Measurements from ENCODE around the gene POMGNT2.
A peak's percentile ranks its signal among the peaks of the same experiment; 100 is the strongest.

The POMGNT2 gene

DNA sequence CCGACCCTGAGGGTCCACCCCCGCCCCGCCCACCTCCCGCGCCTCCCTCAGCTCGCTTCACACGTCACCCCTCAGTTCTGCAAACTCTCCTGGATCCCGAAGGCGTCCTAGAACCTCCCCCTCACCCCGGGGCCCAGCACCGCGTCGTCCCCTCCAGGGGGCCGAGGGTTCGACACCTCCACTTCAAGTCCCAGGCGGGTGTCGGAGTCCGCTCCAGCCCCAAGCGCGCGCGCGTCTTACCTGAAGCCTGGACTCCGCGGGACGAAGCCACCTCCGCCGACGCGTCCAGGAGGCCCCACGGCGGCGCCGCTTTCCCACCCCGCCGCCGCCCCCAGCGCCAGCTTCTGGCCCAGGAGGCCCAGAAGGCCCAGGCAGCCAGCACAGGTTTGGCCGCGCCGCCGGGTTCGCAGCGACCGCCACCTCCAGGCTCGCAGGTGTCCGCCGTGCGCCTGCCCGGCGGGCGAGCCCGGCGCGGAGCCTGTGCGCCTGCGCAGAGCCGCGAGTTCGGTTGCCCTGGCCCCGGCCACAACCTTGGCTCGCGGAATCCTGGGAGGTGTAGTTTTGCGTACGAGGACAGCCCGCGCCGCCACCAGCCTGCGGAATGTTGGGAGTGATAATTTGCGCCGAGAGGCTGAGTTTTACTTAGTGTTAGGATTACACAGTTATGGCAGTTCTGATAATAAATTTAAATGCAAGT lies at the start of gene POMGNT2:
Gene POMGNT2, minus strand, starts transcription at position 484 of the 697 bp plus-strand sequence. CDS start 24,648 bp downstream, outside the sequence.
- peak; percentile 87 for DNase-seq (ENCODE audit: low read depth)

DNA sequence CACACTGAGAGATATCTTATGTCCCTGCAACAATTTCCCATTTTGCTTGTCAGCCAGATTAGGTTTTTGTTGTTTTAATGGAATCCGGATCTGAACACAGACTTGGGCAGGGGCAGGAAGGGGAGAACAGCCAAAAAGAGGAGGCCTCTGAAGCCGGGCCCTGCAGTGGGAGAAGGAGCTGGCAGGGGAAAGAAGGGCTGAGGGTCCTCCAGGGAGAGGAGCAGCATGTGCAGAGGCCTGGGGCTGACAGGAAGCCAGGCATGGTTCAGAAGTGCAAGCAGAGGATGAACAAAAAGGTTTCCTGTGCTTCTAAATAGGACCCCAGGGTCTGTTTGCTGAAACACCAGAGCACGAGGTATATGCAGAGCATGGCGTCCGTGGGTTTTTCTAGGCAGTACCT lies 49.1 kb upstream of the POMGNT2 start:
- DNase-seq (ENCODE audit: low read depth) = no peak

DNA sequence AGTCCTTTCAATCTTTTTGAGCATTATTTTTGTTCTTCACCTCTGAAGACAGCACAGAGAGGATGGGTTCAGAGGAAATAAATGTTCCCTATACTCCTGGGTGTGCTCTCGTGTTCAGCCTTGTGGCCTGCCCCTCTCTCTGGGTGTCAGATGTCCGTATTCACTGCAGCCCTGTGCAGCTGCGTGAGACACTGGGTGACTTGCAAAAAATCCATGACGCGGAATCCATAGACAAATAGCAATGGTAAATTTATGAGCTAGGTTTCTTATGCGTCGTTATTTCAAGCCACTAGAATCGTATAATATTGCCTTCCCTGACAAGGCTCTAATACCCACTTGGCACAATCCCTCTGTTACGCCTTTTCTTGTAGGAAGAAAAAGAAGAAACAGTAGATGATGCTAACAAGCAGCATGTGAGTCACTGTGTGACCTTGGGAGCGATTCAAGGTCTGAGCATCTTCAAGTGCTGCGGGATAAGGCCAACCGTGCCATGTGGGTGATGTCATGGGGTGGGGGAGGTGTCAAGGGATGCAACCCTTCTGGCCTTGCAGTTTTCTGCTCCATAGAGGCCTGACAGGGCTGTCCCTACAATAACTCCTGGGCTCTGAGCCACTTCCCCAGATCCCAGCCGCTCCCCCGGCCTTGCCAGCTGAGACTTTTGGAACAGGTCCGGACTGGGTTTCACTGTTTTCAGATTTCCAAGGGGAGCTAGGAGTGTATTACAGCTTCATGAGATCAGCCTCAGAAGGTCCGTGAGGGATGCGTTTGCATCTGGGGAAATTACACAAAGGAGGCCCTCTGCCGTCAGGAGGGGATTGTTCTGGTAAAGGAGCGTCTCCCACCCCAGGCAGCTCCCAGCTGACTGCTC lies 47.6 kb upstream of the POMGNT2 start:
- peak; percentile 7 for DNase-seq (ENCODE audit: low read depth)

DNA sequence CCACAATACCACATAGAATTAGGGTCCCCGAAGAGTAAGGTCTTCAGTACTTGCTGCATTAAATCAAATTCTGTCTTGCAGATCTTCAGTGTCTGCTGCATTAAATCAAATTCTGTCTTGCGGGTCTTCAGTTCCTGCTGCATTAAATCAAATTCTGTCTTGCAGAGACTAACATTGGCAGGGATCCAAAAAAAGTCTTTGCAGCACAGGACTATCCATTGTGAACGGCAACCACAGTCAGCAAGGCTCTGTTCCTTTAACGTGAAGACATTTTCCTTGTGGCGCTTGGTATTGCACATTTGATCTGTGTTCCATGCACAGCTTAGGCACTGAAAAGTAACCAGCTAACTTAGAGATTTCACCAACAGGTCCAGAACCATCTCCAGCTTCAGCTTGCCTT lies 46.8 kb upstream of the POMGNT2 start:
- no peak for DNase-seq (ENCODE audit: low read depth)

DNA sequence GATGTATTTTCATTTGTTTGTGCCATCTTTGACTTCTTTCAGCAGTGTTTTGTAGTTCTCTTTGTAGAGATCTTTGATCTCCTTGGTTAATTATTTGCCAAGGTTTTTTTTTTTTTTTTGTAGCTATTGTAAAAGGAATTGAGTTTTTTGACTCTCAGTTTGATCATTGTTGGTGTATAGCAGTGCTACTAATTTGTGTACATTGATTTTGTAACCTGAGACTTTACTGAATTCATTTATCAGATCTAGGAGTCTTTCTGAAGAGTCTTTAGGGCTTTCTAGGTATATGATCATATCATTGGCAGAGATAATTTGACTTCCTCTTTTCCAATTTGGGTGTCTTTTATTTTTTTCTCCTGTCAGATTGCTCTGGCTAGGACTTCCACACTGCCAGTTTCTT lies 42.2 kb upstream of the POMGNT2 start:
- DNase-seq (ENCODE audit: low read depth) = no peak

DNA sequence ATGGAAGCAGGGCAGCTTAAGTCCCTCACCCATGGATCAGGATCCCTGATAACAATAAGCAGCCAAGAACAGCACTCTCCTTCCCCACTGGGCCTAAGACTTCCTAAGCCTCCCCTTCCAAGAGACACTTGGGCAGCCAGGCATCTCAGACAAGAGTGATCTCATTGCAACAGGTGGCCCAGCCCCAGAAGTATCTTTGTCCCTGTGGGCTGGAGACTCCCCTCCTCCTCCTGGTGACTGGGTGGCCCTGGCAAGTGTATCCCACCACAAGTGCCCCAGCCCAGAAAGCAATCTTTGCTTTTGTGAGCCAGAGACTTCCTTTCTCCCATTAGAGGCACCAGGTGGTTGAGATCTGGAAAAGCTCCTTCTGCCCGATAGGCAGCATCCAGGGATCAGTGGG lies 40.7 kb upstream of the POMGNT2 start:
- no peak for DNase-seq (ENCODE audit: low read depth)

DNA sequence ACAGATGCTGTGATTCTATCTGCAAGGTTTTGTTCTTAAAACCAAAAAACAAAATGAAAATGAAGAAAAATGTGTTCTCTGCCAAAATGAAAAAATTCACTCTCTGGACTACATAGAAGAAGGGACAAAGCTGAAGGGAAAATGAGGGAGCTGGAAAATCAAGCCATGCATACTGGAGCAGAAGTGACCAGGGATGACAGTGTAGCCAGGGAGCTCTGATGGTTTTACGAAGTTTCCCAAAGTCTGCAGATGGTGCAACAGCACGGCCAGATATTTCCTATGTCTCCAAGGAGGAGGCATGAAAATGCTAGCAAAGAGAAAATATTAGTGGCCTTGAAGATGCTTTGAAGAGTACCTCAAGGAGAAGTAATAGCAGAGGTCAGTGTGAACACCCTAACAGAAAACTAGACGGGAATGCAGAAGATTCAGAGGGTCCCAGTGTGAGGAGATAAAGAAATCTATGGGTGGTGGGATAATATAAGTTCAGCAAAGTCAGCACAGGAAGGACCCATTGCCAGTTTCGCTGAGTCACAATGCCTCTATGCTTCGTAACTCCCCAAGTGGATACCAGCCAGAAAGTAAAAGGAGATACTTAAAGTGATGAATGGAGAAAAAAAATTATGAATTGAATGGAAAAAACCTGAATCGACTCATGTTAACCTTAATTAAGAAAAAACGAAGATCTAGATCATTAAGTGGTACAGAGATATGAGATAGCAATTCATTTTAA lies 39.0 kb upstream of the POMGNT2 start:
- DNase-seq (ENCODE audit: low read depth) = peak; percentile 53

DNA sequence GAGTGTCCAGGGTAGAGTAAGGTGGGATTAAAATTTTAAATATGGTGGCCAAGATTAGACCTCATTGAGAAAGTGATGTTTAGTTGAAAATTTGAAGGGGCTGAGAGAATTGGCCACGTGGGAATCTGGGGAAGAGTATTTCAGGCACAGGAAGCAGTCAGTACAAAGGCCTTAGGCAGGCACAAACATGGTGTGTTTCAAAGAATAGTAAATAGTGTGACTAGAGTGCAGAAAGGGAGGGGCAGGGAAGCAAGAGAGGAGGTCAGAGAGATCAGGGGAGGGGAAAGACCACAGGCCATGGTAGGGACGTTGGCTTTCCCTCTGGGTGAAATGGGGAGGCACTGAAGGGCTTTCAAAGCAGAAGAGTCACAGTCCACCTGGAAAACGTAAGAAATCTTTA lies 36.6 kb upstream of the POMGNT2 start:
- no peak for DNase-seq (ENCODE audit: low read depth)

DNA sequence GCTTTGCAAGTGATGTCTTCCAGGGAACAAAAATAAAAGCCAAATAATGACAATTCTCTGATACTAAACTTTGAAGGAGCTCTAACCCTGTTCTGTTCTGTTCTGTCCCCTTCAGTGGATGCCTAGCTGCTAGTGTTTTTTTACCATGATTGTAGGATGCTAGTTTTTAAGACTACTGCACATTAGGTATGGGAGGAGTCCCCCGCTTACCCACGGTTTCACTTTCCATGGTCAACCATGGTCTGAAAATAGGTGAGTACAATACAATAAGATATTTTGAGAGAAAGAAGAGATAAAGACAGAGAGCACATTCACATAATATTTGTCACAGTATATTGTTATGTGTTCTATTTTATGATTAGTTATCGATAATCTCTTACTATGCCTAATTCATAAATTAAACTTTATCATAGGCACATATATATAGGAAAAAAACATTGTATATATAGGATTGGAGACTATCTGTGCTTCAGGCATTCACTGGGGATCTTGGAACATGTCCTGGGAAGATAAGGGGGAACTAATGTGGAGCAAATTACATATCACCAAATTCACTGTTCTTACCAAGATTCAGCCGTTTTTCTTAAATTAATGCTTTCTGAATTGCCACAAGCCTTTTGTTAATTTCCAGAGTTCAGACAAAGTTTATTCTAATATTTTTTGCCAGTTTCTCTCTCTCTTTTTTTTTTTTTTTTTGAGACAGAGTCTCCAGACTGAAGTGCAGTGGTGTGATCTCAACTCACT lies 32.8 kb upstream of the POMGNT2 start:
- no peak for DNase-seq (ENCODE audit: low read depth)

DNA sequence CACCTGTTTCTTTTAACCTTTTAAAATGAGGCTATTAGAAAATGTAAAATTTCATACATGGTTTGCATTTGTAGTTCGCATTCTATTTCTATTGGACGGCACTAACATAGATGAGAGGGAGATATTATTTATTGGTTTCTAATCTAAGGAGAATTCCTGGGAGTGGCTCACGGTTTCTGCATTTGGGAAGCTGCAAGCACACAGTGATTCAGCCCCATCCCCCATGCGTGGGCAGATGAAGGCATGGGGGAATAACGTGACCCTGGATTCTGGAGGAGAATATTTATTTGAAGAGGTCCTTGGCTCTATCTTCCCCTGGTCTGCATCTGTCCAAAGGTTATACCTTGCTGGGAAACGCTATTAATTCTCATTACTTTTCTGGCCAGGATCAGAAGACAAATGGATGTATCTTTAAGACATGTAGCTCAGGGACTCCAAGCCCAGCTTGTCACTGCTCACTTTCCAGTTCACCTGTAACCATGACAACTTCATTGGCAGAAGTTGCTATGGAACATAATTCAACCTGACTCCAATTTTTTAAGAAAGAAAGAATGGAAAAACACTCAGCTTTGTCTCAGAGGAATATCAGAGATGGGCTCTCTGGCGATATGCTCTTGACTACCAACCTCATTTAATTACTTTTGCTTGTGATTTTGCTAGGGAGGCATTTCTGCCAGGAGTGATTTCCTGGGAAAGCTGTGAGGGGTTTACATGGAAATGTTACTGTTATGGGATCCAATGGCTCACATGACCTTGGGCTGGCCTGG lies 27.2 kb upstream of the POMGNT2 start:
- DNase-seq (ENCODE audit: low read depth) = no peak

DNA sequence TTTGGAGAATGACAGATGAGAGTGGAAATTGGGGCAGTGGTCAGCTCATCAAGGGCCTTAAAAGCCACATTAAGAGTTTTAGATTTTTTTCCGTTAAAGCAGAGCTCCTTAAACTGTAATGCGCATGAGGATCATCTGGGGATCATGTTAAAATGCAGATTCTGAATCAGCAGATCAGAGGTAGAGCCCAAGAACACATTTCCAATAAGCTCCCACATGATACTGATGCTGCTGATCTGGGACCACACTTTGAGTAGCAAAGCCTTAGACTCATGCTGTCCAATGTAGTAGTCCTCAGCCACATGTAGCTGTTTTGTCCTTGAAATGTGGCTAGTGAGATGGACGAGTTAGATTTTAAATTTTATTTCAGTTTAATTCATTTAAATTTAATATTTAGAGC lies 26.3 kb upstream of the POMGNT2 start:
- no peak for DNase-seq (ENCODE audit: low read depth)

DNA sequence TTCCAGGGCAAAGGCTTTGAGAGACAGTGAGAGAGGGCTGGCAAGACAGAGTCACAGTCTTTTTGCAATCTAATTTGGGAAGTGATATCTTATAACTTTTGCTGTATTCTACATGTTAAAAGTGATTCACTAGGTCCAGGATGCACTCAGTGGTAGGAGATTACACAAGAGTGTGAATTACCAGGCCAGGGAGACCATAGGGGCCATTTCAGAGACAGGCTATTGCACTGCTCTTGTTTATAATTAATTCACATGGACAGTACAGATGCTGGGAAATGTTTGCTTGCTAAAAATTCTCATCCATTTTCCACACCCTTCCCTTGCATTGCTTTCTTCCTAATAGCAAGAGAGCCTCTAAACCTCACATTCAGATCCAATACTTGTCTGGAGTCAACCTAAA lies 22.6 kb upstream of the POMGNT2 start:
- no peak for DNase-seq (ENCODE audit: low read depth)

DNA sequence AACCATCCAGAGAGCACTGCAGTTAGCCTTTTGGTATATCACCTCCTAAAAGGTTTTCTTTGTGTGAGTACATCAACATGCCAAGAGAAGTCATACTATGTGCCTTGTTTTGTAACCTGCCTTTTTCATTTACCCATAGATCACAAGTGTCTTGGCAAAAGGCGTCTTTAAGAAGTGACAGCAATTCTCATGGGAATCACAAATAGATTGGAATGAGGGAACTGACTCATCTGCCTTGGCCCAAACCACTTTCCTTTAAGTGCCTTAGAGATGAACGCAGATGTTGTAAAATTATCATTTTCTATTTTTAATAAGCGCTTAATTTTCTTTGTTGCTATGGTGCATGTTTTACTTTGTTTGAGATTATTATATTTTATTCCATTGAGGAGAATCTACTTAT lies 20.7 kb upstream of the POMGNT2 start:
- DNase-seq (ENCODE audit: low read depth) = no peak

DNA sequence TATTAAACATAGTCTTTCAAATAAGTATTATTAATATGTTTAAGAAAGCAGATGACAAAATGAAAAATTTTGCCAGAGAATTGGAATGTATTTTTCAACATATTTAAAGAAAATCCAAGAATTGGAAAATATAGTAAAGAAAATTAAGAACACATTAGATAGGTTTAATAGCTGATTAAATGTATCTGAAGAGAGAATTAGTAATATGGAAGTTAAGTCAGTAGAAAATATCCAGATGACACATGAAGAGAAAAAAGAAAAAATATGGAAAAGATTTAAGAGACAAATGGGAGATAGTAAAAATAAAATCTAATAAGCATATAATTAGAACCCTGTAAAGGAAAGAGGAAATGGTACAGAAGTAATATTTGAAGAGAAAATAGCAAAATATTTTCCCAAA lies 18.0 kb upstream of the POMGNT2 start:
- DNase-seq (ENCODE audit: low read depth) = no peak

DNA sequence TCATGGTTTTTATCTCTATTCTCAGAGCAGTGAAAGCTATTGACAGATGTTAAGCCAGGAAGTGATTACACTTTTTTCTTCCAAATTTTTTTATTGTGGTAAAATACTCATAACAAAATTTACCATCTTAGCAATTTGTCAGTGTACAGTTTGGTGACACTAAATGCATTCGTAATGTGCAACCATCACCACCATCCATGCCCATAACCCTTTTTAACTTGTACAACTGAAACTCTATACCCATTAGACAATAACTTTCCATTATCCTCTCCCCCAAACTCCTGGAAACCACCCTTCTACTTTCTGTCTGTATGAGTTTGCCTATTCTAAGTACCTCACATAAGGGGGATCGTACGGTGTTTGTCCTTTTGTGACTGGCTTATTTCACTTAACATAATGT lies 15.1 kb upstream of the POMGNT2 start:
- no peak for DNase-seq (ENCODE audit: low read depth)

DNA sequence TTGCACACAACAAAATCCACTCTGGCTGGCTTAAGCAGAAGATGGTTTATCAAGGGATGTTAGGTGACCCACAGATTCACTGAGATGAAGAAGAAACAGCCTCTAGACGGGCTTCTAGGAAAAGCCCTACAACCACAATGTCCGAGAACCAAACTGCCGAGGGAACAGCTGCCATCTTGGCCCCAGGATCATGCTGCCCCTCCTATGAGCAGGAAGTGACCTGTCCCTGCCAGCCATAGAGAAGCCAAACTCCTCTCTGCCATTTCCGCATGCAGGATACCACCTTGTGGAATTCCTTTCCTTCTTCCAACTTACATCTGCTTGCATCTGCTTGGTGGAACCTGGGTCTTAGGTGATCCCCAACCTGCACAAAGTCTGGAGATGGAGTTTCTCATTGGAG lies 11.4 kb upstream of the POMGNT2 start:
- no peak for DNase-seq (ENCODE audit: low read depth)

DNA sequence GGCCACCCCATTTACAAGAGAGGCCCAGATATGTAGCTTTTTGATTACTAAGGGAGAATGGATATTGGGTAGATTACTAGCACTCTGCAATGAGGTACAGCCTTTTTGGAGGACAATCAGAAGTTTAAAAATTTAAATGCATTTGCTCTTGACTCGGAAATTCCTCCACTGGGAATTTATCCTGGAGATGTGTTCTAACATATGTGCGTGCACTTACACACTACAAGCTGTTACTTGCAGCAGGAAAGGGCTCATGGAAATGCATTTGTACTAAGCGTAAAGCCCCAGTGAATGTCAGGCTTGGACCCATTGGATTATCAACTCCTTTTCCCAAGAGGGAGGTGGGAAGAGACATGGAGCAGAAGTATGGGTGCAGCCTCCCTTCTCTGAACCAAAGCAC lies 7.8 kb upstream of the POMGNT2 start:
- DNase-seq (ENCODE audit: low read depth) = no peak

DNA sequence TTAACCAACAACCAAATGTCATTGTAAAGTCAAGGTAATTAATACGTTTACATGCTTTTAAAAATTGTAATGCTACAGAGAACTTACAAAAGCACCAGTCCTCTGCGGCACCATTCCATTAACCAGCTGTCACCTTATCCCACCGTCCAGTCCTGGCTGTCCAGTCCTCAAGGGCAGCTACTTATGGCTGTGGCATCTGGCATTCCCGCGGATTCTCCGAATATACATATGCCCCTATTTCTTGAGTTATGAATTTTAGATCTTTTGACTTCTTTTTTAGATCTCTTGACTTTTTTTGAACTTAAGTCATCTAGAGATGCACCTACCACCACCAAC lies 382 bp upstream of the POMGNT2 start:
- no peak for DNase-seq (ENCODE audit: low read depth)

DNA sequence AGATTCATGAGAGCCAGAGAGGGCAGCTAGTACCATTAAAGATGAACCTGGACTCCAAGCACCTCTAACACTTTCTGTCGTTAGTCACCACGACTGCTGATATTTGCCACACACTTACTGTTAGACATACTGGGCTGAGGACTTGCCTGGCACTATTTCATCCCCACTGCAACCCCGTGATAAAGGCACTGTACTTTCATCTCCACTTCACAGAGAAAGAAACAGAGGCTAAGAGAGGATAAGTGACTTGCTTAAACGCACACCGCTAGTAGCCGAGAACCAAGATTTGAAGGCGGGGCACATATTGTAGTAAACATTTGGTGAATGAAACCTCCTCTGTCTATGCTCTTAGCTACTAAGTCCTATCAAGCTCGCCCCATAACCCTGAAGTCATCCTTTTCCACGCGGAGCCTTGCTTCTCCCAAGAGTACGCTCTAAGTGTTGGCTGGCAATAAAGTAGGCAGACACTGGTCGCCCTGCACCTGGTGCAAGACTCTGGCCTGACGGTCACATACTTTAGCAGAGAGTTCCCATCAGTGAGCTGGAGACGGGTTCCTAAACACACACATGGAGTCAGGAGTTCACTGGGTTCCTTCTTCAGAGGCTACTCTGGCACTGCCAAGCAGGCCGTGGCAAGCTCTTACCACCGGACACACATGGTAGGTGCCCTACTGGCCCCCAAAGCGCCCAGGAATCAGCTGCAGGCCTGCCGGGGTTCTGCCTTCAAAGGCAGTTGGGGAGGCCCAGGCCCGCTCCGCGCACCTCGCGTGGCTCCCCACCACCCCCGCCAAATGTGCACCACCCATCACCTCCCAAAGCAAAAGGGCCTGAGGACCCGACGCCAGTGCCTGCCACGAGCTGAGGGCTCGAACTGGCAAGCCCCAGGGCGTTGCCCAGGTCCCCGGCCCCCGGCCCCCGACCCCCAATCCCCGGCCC lies 951 bp downstream of the POMGNT2 start:
- peak; percentile 6 for DNase-seq (ENCODE audit: low read depth)

DNA sequence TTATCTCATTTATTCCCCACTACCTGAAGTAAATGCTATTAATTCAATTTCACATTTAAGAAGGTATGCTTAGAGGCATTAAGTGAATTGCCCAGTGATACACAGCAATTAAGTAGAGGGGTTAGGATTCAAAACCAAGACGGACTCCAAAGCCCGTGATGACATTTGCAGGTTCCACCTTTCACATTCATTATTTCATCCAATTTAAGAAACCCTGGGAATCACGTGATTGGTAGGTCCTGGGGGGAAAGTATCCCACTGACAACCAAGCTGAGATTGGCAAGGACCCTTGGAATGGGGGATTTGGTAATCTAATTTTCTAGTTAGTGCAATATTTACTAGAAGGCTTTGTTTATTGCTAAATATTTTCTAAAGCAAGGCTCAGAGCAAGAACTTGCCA lies 1.8 kb downstream of the POMGNT2 start:
- DNase-seq (ENCODE audit: low read depth) = no peak

All from ELR (cell line).